GM20000 (cell line): ENCODE results near the gene LYRM2.

Experiments used
- DNase-seq: peaks from one replicate; pipeline ENCODE4 v3.0.0; 2012; ENCODE audit warnings: low spot score
- CTCF ChIP-seq: IDR thresholded peaks from 2 replicates; pipeline ENCODE4 v1.5.1; 2012; ENCODE audit warnings: mild to moderate bottlenecking, control low read depth; ENCODE audit errors: extremely low read depth, missing control alignments

LYRM2 gene

GRCh38 chr6:89638320-89639195 lies at the start of gene LYRM2:
Gene LYRM2 (minus strand): TSS chr6:89638747. CDS start chr6:89638716, 31 bp downstream.
- TF ChIP-seq CTCF = no peak
- peak; percentile 91 for DNase-seq

- DNase-seq = no peak
- no peak for TF ChIP-seq CTCF
Measured at GRCh38 chr6:89688328-89688727, 49.8 kb upstream of the LYRM2 start.

- TF ChIP-seq CTCF = no peak
- DNase-seq = no peak
Measured at GRCh38 chr6:89685311-89685710, 46.8 kb upstream of the LYRM2 start.

GRCh38 chr6:89682991-89683390 lies 44.4 kb upstream of the LYRM2 start:
- DNase-seq = no peak
- TF ChIP-seq CTCF = no peak

- no peak for DNase-seq
- no peak for TF ChIP-seq CTCF
Measured at GRCh38 chr6:89681983-89682564, 43.5 kb upstream of the LYRM2 start.

- DNase-seq = no peak
- TF ChIP-seq CTCF = no peak
Measured at GRCh38 chr6:89680551-89680950, 42.0 kb upstream of the LYRM2 start.

- TF ChIP-seq CTCF = no peak
- DNase-seq = no peak
Measured at GRCh38 chr6:89680150-89680549, 41.6 kb upstream of the LYRM2 start.
